Naive thymus-derived CD4-positive, alpha-beta T cell (primary cell): ENCODE measurements around the gene KCTD1. TPM values are rescaled to one million over a fixed set of nuclear protein-coding genes. Genes with fewer than 3 reads are reported as not detected.

Experiments used
- ATAC-seq: fragments of 150-1000 bp; cut with Tn5 transposase; 2 replicates; pipeline ENCODE4 v1.10.0; 2021; ENCODE audit warnings: mild to moderate bottlenecking, moderate library complexity
- CTCF ChIA-PET: fragments of 350-600 bp; sonication (Branson Sonifier 250); formaldehyde crosslinking; loops from one replicate; lab custom pipeline; 2021; ENCODE audit warnings: antibody characterized with exemption; lab: Charles Lee
- POLR2A ChIA-PET: fragments of 350-600 bp; sonication (Branson Sonifier 250); formaldehyde crosslinking; loops from one replicate; lab custom pipeline; 2021; ENCODE audit warnings: antibody characterized with exemption, inconsistent platforms; lab: Charles Lee
- DNase-seq, 9 donors: peaks; one replicate each; pipeline versions ENCODE4 v3.0.0 to v3.0.0-alpha.2; 2020 to 2022; ENCODE audit warnings: mixed read lengths in 1 of 9
- H3K27ac ChIP-seq: one replicate; pipeline ENCODE4 v1.7.0; 2013; ENCODE audit warnings: mild to moderate bottlenecking, low read depth, low read length, moderate library complexity
- H3K27me3 ChIP-seq, 2 donors: one replicate each; pipeline ENCODE4 v1.7.0; 2013; ENCODE audit warnings: low read length in 2 of 2, mild to moderate bottlenecking in 2 of 2, moderate library complexity in 2 of 2; ENCODE audit not compliant: control insufficient read depth in 2 of 2, insufficient read depth in 2 of 2
- H3K36me3 ChIP-seq, 3 experiments: 1 replicate in 2 of 3; 2 replicates in 1 of 3; pipeline ENCODE4 v1.7.0; 2013; ENCODE audit warnings: low read length in 3 of 3, mild to moderate bottlenecking in 3 of 3, moderate library complexity in 1 of 3; ENCODE audit not compliant: insufficient read depth in 3 of 3, control insufficient read depth in 2 of 3
- H3K4me1 ChIP-seq, 2 donors: one replicate each; pipeline ENCODE4 v1.7.0; 2013; ENCODE audit warnings: low read length in 2 of 2, mild to moderate bottlenecking in 2 of 2, moderate library complexity in 1 of 2; ENCODE audit not compliant: control insufficient read depth in 2 of 2, insufficient read depth in 2 of 2
- H3K4me3 ChIP-seq: 2 replicates; pipeline ENCODE4 v1.7.0; 2013; ENCODE audit warnings: mild to moderate bottlenecking, low read length
- H3K9me3 ChIP-seq, 3 experiments: 1 replicate in 2 of 3; 2 replicates in 1 of 3; pipeline ENCODE4 v1.7.0; 2013; ENCODE audit warnings: low read length in 3 of 3; ENCODE audit not compliant: control insufficient read depth in 2 of 3
- H3K27ac Mint-ChIP-seq, 9 donors: one replicate each; pipeline ENCODE4 v1.8.0; 2020 to 2022; ENCODE audit warnings: mixed read lengths in 9 of 9, mild to moderate bottlenecking in 8 of 9, moderate library complexity in 5 of 9, inconsistent platforms in 2 of 9
- H3K27me3 Mint-ChIP-seq, 5 donors: one replicate each; pipeline ENCODE4 v1.8.0; 2021 to 2022; ENCODE audit warnings: mixed read lengths in 5 of 5, mild to moderate bottlenecking in 1 of 5
- H3K36me3 Mint-ChIP-seq, 5 donors: one replicate each; pipeline ENCODE4 v1.8.0; 2020 to 2022; ENCODE audit warnings: mixed read lengths in 5 of 5, mild to moderate bottlenecking in 3 of 5, inconsistent platforms in 1 of 5
- H3K4me1 Mint-ChIP-seq, 7 donors: one replicate each; pipeline ENCODE4 v1.8.0; 2020 to 2022; ENCODE audit warnings: mixed read lengths in 7 of 7, mild to moderate bottlenecking in 3 of 7, inconsistent platforms in 1 of 7
- H3K4me3 Mint-ChIP-seq, 10 donors: one replicate each; pipeline ENCODE4 v1.8.0; 2020 to 2022; ENCODE audit warnings: mild to moderate bottlenecking in 10 of 10, mixed read lengths in 10 of 10, moderate library complexity in 6 of 10, inconsistent platforms in 2 of 10
- H3K9me3 Mint-ChIP-seq, 11 donors: one replicate each; pipeline ENCODE4 v1.8.0; 2020 to 2022; ENCODE audit warnings: mixed read lengths in 11 of 11, mild to moderate bottlenecking in 4 of 11, inconsistent platforms in 1 of 11, moderate library complexity in 1 of 11
- intact Hi-C, 2 donors: fragments of 100-400 bp; cut with micrococcal nuclease; formaldehyde crosslinking; loops; one replicate each; pipeline ENCODE4 v1.15.1; 2023
- polyA plus RNA-seq, 2 donors: library from polyadenylated mRNA; unstranded; fragments of 300-500 nt; fragmentation: Illumina TruSeq; gene quantifications; one replicate each; pipeline ENCODE4 v1.2.3, GENCODE V29; 2021
- total RNA-seq, 6 experiments: library from RNA in 5 of 6; stranded (reverse) in 5 of 6; gene quantifications; 1 replicate in 5 of 6; 2 replicates in 1 of 6; pipeline ENCODE4 v1.2.3 and lab custom pipeline; 2021 to 2026

The KCTD1 gene
- total and polyA plus RNA-seq, 7 experiments from 2014 or later, result 0.19 to 4.5 (median 2.4) TPM

GRCh38 chr18:26432651-26433424, 115.5 kb downstream of the KCTD1 start:
- Mint-ChIP-seq H3K4me1 (peaks cover 0 to 4% (median 0%) of the 10 kb centered on the region in 7 donors), H3K36me3 (no peaks in the 10 kb centered on the region), H3K9me3 (peaks cover 0 to 8% (median 0%) of the 10 kb centered on the region in 11 donors), H3K4me3 (no peak overlapping the region), H3K27ac (no peak overlapping the region), H3K27me3 (peaks cover 0 to 18% (median 3%) of the 10 kb centered on the region in 5 donors)
- Histone ChIP-seq H3K27me3 (no peaks in the 10 kb centered on the region), H3K9me3 (no peaks in the 10 kb centered on the region), H3K4me3 (no peak overlapping the region), H3K36me3 (no peaks in the 10 kb centered on the region), H3K4me1 (no peaks in the 10 kb centered on the region), H3K27ac (no peak overlapping the region)
- no peak for DNase-seq
- ChIA-PET POLR2A (no interaction called here), CTCF (no interaction called here)
- intact Hi-C loops, result no loop called here
- ATAC-seq, result no peak

- Mint-ChIP-seq H3K27me3 (peaks cover 0 to 3% (median 2%) of the 10 kb centered on the region in 5 donors), H3K36me3 (peaks cover 0 to 4% (median 0%) of the 10 kb centered on the region in 5 donors), H3K27ac (no peak overlapping the region), H3K4me3 (no peak overlapping the region), H3K9me3 (peaks cover 0 to 8% (median 0%) of the 10 kb centered on the region in 11 donors), H3K4me1 (no peaks in the 10 kb centered on the region)
- Histone ChIP-seq H3K9me3 (no peaks in the 10 kb centered on the region), H3K4me3 (no peak overlapping the region), H3K36me3 (no peaks in the 10 kb centered on the region), H3K4me1 (no peaks in the 10 kb centered on the region), H3K27ac (no peak overlapping the region), H3K27me3 (no peaks in the 10 kb centered on the region)
- CTCF ChIA-PET, result no interaction called here
- intact Hi-C loops, result no loop called here
- POLR2A ChIA-PET, result no interaction called here
- DNase-seq (no peak), ATAC-seq (no peak)
Measured at GRCh38 chr18:26429535-26430226, 118.7 kb downstream of the KCTD1 start.

- no peaks in the 10 kb centered on the region for H3K9me3 ChIP-seq
- ChIA-PET POLR2A (no interaction called here), CTCF (interaction anchor here (0.6 kb wide), 1 partner anchor 1402 kb away, joined by 5 read pairs; no protein-coding TSS in a partner anchor)
- H3K4me1 ChIP-seq, result no peaks in the 10 kb centered on the region
- Mint-ChIP-seq H3K27ac (no peak overlapping the region), H3K27me3 (peaks cover 0 to 2% (median 0%) of the 10 kb centered on the region in 5 donors), H3K4me1 (no peaks in the 10 kb centered on the region), H3K4me3 (no peak overlapping the region), H3K9me3 (peaks cover 0 to 1% (median 0%) of the 10 kb centered on the region in 11 donors), H3K36me3 (peaks cover 0 to 4% (median 0%) of the 10 kb centered on the region in 5 donors)
- ATAC-seq, result no peak
- no peak overlapping the region for H3K4me3 ChIP-seq
- intact Hi-C loops, result no loop called here
- DNase-seq, result no peak
- H3K27me3 ChIP-seq, result no peaks in the 10 kb centered on the region
- H3K27ac ChIP-seq, result no peak overlapping the region
- H3K36me3 ChIP-seq, result no peaks in the 10 kb centered on the region
Measured at GRCh38 chr18:26425148-26425531, 123.2 kb downstream of the KCTD1 start.

- no peak overlapping the region for H3K4me3 Mint-ChIP-seq
- POLR2A ChIA-PET, result no interaction called here
Measured at GRCh38 chr18:26424428-26425147, 123.8 kb downstream of the KCTD1 start.

DNA sequence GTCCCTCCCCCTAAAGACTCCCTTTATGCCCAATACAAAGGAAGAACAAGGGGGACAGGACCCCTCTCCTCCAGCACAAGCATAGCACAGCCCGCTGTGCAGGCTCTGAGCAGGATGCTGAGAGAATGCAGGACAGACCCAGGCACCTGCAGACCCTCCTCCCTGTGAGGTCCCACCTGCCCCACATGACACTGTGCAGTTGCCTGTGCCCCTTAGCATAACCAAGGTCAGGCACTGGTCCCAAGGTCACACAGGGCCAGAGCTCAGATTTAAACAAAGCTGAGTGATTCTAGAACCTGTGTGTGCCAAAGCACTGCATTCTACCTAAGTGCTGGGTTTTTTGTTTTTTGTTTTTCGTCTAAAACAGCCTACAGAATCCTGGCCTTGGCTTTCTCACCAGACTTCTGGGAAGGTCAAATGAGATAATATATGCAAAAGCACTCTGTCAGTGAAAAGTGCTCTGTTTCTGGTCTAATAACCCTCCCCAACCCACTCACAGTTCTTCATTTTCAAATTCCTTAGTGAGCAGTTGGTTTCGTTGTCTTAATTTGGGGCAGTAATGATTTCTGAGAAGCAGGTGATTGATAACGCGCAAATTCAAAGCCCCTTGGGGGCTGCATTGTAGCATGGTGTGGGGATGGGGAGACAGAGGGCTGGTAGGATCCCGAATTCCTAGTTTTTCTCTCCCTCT, 125.7 kb downstream of the KCTD1 start:
- Mint-ChIP-seq H3K36me3 (peaks cover 0 to 4% (median 0%) of the 10 kb centered on the region in 5 donors), H3K27ac (no peak overlapping the region), H3K27me3 (no peaks in the 10 kb centered on the region), H3K4me1 (no peaks in the 10 kb centered on the region), H3K9me3 (peaks cover 0 to 1% (median 0%) of the 10 kb centered on the region in 11 donors), H3K4me3 (no peak overlapping the region)
- Histone ChIP-seq H3K27ac (no peak overlapping the region), H3K27me3 (no peaks in the 10 kb centered on the region), H3K4me1 (no peaks in the 10 kb centered on the region), H3K4me3 (no peak overlapping the region), H3K9me3 (no peaks in the 10 kb centered on the region), H3K36me3 (no peaks in the 10 kb centered on the region)
- intact Hi-C loops, result no loop called here
- ChIA-PET POLR2A (no interaction called here), CTCF (no interaction called here)
- ATAC-seq (no peak), DNase-seq (no peak)

More at GRCh38 chr18:26424428-26425147, 123.8 kb downstream of the KCTD1 start:
- Histone ChIP-seq H3K36me3 (no peaks in the 10 kb centered on the region), H3K27ac (no peak overlapping the region), H3K4me1 (no peaks in the 10 kb centered on the region), H3K9me3 (no peaks in the 10 kb centered on the region), H3K27me3 (no peaks in the 10 kb centered on the region), H3K4me3 (no peak overlapping the region)
- Mint-ChIP-seq H3K36me3 (peaks cover 0 to 4% (median 0%) of the 10 kb centered on the region in 5 donors), H3K4me1 (no peaks in the 10 kb centered on the region), H3K27ac (no peak overlapping the region), H3K9me3 (peaks cover 0 to 1% (median 0%) of the 10 kb centered on the region in 11 donors), H3K27me3 (peaks cover 0 to 2% (median 0%) of the 10 kb centered on the region in 5 donors)
- ATAC-seq, result no peak
- no peak for DNase-seq
- CTCF ChIA-PET, result no interaction called here
- intact Hi-C loops, result no loop called here

- Histone ChIP-seq H3K4me1 (no peaks in the 10 kb centered on the region), H3K36me3 (no peaks in the 10 kb centered on the region), H3K4me3 (no peak overlapping the region), H3K9me3 (no peaks in the 10 kb centered on the region), H3K27ac (no peak overlapping the region), H3K27me3 (no peaks in the 10 kb centered on the region)
- H3K4me3 Mint-ChIP-seq, result no peak overlapping the region
- CTCF ChIA-PET, result no interaction called here
- POLR2A ChIA-PET, result no interaction called here
- no peaks in the 10 kb centered on the region for H3K27me3 Mint-ChIP-seq
- H3K4me1 Mint-ChIP-seq, result no peaks in the 10 kb centered on the region
- H3K9me3 Mint-ChIP-seq, result peaks cover 0 to 1% (median 0%) of the 10 kb centered on the region in 11 donors
- intact Hi-C loops, result no loop called here
- H3K27ac Mint-ChIP-seq, result no peak overlapping the region
- ATAC-seq, result no peak
- peaks cover 0 to 4% (median 0%) of the 10 kb centered on the region in 5 donors for H3K36me3 Mint-ChIP-seq
- DNase-seq, result no peak
Measured at GRCh38 chr18:26421931-26422330, 126.4 kb downstream of the KCTD1 start.
